ENCODE results near the gene EYS. TPM values are rescaled to one million over a fixed set of nuclear protein-coding genes. Genes with fewer than 3 reads are reported as not detected.

The EYS gene
- total RNA-seq, 4 donors from 2014 or later, result under 0.01 TPM; not detected in 3

- TF ChIP-seq POLR2AphosphoS5 (IDR thresholded peaks at IDR 0.05) (no peak), EP300 (IDR thresholded peaks at IDR 0.05) (no peak), POLR2A (IDR thresholded peaks at IDR 0.05; ENCODE audit: low read depth) (no peak)
- TF ChIP-seq, protein P1, sequence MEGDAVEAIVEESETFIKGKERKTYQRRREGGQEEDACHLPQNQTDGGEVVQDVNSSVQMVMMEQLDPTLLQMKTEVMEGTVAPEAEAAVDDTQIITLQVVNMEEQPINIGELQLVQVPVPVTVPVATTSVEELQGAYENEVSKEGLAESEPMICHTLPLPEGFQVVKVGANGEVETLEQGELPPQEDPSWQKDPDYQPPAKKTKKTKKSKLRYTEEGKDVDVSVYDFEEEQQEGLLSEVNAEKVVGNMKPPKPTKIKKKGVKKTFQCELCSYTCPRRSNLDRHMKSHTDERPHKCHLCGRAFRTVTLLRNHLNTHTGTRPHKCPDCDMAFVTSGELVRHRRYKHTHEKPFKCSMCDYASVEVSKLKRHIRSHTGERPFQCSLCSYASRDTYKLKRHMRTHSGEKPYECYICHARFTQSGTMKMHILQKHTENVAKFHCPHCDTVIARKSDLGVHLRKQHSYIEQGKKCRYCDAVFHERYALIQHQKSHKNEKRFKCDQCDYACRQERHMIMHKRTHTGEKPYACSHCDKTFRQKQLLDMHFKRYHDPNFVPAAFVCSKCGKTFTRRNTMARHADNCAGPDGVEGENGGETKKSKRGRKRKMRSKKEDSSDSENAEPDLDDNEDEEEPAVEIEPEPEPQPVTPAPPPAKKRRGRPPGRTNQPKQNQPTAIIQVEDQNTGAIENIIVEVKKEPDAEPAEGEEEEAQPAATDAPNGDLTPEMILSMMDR (IDR thresholded peaks at IDR 0.05), result no peak
- Histone ChIP-seq H3K4me3 (no peak overlapping the region), H3K9me3 (no peaks in the 10 kb centered on the region), H3K36me3 (no peaks in the 10 kb centered on the region), H3K27ac (replicated peaks in 1 of 4) (no peak overlapping the region), H3K4me1 (no peaks in the 10 kb centered on the region), H3K27me3 (no peaks in the 10 kb centered on the region)
- 90% methylated on average over 5 of the region's 5 CpGs for WGBS
- no peak for DNase-seq (ENCODE audit: extremely low spot score)
- intact Hi-C loops (cut with DNase I), result no loop called here
Observed at GRCh38 chr6:64680446-64680845, 1026.6 kb downstream of the EYS start.

- no peaks in the 10 kb centered on the region for H3K27me3 ChIP-seq
- DNase-seq (ENCODE audit: extremely low spot score), result no peak
- no peaks in the 10 kb centered on the region for H3K4me1 ChIP-seq
- 86% methylated on average over 2 of the region's 2 CpGs for WGBS
- no peak for TF ChIP-seq POLR2A (IDR thresholded peaks at IDR 0.05; ENCODE audit: low read depth)
- TF ChIP-seq POLR2AphosphoS5 (IDR thresholded peaks at IDR 0.05), result no peak
- TF ChIP-seq, protein P1 (IDR thresholded peaks at IDR 0.05), result no peak
- TF ChIP-seq EP300 (IDR thresholded peaks at IDR 0.05), result no peak
- H3K9me3 ChIP-seq, result no peaks in the 10 kb centered on the region
- no peaks in the 10 kb centered on the region for H3K36me3 ChIP-seq
- no peak overlapping the region for H3K27ac ChIP-seq (replicated peaks in 1 of 4)
- intact Hi-C loops (cut with DNase I), result no loop called here
- no peak overlapping the region for H3K4me3 ChIP-seq
Observed at GRCh38 chr6:64679416-64679815, 1027.6 kb downstream of the EYS start.

DNA sequence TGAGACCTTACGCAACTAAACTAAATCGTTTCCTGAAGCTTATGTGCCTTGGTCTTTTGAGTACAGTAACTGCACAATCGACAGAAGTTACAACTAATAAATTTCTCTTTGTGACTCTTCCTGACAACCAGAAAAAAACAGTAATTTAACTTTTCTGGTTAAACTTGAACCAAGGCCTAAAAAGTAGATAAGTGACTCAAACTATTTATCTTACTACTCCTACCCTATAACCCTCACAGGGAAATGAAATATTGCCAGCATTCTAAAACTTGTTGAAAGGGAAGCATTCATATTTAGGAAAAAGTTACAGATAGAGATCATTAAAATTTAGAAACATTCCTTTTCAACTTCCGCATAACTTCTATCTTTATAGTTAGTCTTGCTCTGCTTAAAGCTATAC, 1034.4 kb downstream of the EYS start:
- Histone ChIP-seq H3K4me1 (no peaks in the 10 kb centered on the region), H3K27ac (replicated peaks in 1 of 4) (no peak overlapping the region), H3K9me3 (no peaks in the 10 kb centered on the region), H3K36me3 (no peaks in the 10 kb centered on the region), H3K4me3 (no peak overlapping the region), H3K27me3 (no peaks in the 10 kb centered on the region)
- TF ChIP-seq POLR2A (IDR thresholded peaks at IDR 0.05; ENCODE audit: low read depth) (no peak), POLR2AphosphoS5 (IDR thresholded peaks at IDR 0.05) (no peak), EP300 (IDR thresholded peaks at IDR 0.05) (no peak)
- TF ChIP-seq, protein P1 (IDR thresholded peaks at IDR 0.05), result no peak
- intact Hi-C loops (cut with DNase I), result no loop called here
- DNase-seq (ENCODE audit: extremely low spot score), result no peak
- 71% methylated on average over 4 of the region's 4 CpGs for WGBS

DNA sequence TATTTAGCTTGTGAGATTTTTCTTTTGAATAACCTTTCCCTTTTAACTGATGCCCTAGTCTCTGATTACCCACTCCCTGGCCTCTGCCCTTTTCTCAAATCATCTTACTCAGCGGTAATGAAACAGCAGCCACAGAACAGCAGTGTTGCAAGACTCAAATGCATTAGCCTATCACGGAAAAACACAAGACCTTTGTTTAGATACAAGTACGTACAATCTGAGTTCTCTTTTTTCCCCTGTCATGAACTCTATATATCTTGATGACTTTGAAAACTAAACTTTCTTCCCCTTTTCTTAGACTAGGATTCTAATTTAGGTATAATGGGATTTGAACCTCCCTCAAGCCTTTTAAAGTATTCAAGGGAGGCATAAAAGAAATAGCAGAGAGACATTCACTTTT, 1034.9 kb downstream of the EYS start:
- WGBS, result 49% methylated on average over 3 of the region's 3 CpGs
- H3K9me3 ChIP-seq, result no peaks in the 10 kb centered on the region
- intact Hi-C loops (cut with DNase I), result no loop called here
- no peak overlapping the region for H3K4me3 ChIP-seq
- TF ChIP-seq POLR2AphosphoS5 (IDR thresholded peaks at IDR 0.05), result no peak
- no peak for TF ChIP-seq EP300 (IDR thresholded peaks at IDR 0.05)
- TF ChIP-seq POLR2A (IDR thresholded peaks at IDR 0.05; ENCODE audit: low read depth), result no peak
- TF ChIP-seq, protein P1 (IDR thresholded peaks at IDR 0.05), result no peak
- H3K27me3 ChIP-seq, result no peaks in the 10 kb centered on the region
- H3K4me1 ChIP-seq, result no peaks in the 10 kb centered on the region
- H3K27ac ChIP-seq (replicated peaks in 1 of 4), result no peak overlapping the region
- H3K36me3 ChIP-seq, result no peaks in the 10 kb centered on the region
- DNase-seq (ENCODE audit: extremely low spot score), result no peak

DNA sequence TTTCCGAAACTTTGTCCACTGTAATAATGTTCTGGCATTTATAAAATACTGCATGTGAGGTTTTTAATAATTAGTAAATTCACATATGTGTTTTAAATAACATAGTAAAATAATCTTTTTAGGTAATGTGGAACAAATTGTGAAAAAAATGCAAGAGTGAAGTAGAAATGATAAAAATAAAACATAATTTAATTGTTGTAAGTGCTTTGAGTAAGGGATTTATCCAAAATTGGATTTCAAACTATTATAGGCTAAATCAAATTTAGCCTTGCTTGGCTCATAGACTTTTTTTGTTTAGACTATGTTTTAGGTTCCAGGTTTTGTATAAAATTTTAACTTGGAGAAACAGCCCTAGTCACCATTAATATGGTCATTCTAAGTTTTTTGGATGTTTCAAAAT, 1041.9 kb downstream of the EYS start:
- TF ChIP-seq, protein P1 (IDR thresholded peaks at IDR 0.05), result no peak
- no peak for TF ChIP-seq POLR2A (IDR thresholded peaks at IDR 0.05; ENCODE audit: low read depth)
- no peak for TF ChIP-seq POLR2AphosphoS5 (IDR thresholded peaks at IDR 0.05)
- no peak for TF ChIP-seq EP300 (IDR thresholded peaks at IDR 0.05)
- WGBS, result 96% methylated on average over 1 of the region's 1 CpG

More for the DNA sequence above, 1041.9 kb downstream of the EYS start:
- no peak overlapping the region for H3K4me3 ChIP-seq
- intact Hi-C loops (cut with DNase I), result no loop called here
- no peaks in the 10 kb centered on the region for H3K36me3 ChIP-seq
- no peaks in the 10 kb centered on the region for H3K27me3 ChIP-seq
- no peak for DNase-seq (ENCODE audit: extremely low spot score)
- H3K9me3 ChIP-seq, result no peaks in the 10 kb centered on the region
- no peaks in the 10 kb centered on the region for H3K4me1 ChIP-seq
- no peak overlapping the region for H3K27ac ChIP-seq (replicated peaks in 1 of 4)
